WTC11 (cell line): ENCODE measurements around the gene PLEKHB1. TPM values are rescaled to one million over a fixed set of nuclear protein-coding genes. Genes with fewer than 3 reads are reported as not detected.

ENCODE experiments used
- ATAC-seq: fragments of 200-7000 bp; cut with Tn5 transposase; 2 replicates; pipeline ENCODE4 v1.10.0; 2021; ENCODE audit warnings: mild to moderate bottlenecking, moderate library complexity
- CTCF ChIA-PET: fragments of 300-600 bp; sonication (Branson Sonifier 250); formaldehyde crosslinking; loops from one replicate; lab custom pipeline; 2021; ENCODE audit warnings: antibody characterized with exemption; lab: Charles Lee
- POLR2A ChIA-PET: fragments of 350-600 bp; sonication (Branson Sonifier 250); formaldehyde crosslinking; loops from one replicate; lab custom pipeline; 2021; ENCODE audit warnings: antibody characterized with exemption; lab: Charles Lee
- DNase-seq: peaks from one replicate; pipeline ENCODE4 v3.0.0; 2021; ENCODE audit warnings: low spot score
- H3K27ac Mint-ChIP-seq: 2 replicates; pipeline ENCODE4 v1.8.0; 2021; ENCODE audit warnings: mixed read lengths
- H3K27me3 Mint-ChIP-seq: 2 replicates; pipeline ENCODE4 v1.8.0; 2021; ENCODE audit warnings: low read depth, mild to moderate bottlenecking, moderate library complexity, mixed read lengths
- H3K36me3 Mint-ChIP-seq: 2 replicates; pipeline ENCODE4 v1.8.0; 2021; ENCODE audit warnings: mixed read lengths
- H3K4me1 Mint-ChIP-seq: 2 replicates; pipeline ENCODE4 v1.8.0; 2022; ENCODE audit warnings: mixed read lengths
- H3K4me3 Mint-ChIP-seq: 2 replicates; pipeline ENCODE4 v1.8.0; 2021; ENCODE audit warnings: mild to moderate bottlenecking, moderate library complexity, mixed read lengths
- H3K9me3 Mint-ChIP-seq: 2 replicates; pipeline ENCODE4 v1.8.0; 2021; ENCODE audit warnings: mixed read lengths
- AFF4 ChIP-seq: sonication (generic); formaldehyde crosslinking; IDR thresholded peaks from 2 replicates; pipeline ENCODE4 v1.8.1; 2023; ENCODE audit warnings: mild to moderate bottlenecking, missing genetic modification reagents, borderline replicate concordance
- ARID4B ChIP-seq: sonication (generic); formaldehyde crosslinking; IDR thresholded peaks from 2 replicates; pipeline ENCODE4 v1.8.0; 2023; ENCODE audit warnings: missing genetic modification reagents, mild to moderate bottlenecking, borderline replicate concordance
- FOXJ3 ChIP-seq: sonication (generic); formaldehyde crosslinking; IDR thresholded peaks from 2 replicates; pipeline ENCODE4 v1.9.0; 2021; ENCODE audit warnings: missing genetic modification reagents, mild to moderate bottlenecking, borderline replicate concordance
- FOXP4 ChIP-seq: sonication (generic); formaldehyde crosslinking; IDR thresholded peaks from 2 replicates; pipeline ENCODE4 v1.8.0; 2022; ENCODE audit warnings: mild to moderate bottlenecking, missing genetic modification reagents
- GTF2I ChIP-seq: fragments of 250-450 bp; sonication (Bioruptor Pico); conservative IDR thresholded peaks from 2 replicates; pipeline ENCODE4 v1.4.0; 2021; ENCODE audit warnings: mild to moderate bottlenecking
- HMGXB4 ChIP-seq: sonication (generic); formaldehyde crosslinking; IDR thresholded peaks from 2 replicates; pipeline ENCODE4 v1.8.1; 2023; ENCODE audit warnings: mild to moderate bottlenecking, moderate library complexity, missing genetic modification reagents
- KAT7 ChIP-seq: sonication (generic); formaldehyde crosslinking; IDR thresholded peaks from 2 replicates; pipeline ENCODE4 v1.8.1; 2023; ENCODE audit warnings: missing genetic modification reagents, mild to moderate bottlenecking, borderline replicate concordance
- NR2C2 ChIP-seq: sonication (generic); formaldehyde crosslinking; IDR thresholded peaks from 2 replicates; pipeline ENCODE4 v1.8.0; 2022; ENCODE audit warnings: mild to moderate bottlenecking, missing genetic modification reagents
- PREB ChIP-seq: sonication (generic); formaldehyde crosslinking; IDR thresholded peaks from 2 replicates; pipeline ENCODE4 v1.8.1; 2022; ENCODE audit warnings: mild to moderate bottlenecking, missing genetic modification reagents, moderate library complexity, borderline replicate concordance
- SP1 ChIP-seq: sonication (generic); formaldehyde crosslinking; conservative IDR thresholded peaks from 2 replicates; pipeline ENCODE4 v1.8.1; 2022; ENCODE audit warnings: missing genetic modification reagents
- USF1 ChIP-seq: sonication (generic); formaldehyde crosslinking; IDR thresholded peaks from 2 replicates; pipeline ENCODE4 v1.8.0; 2022; ENCODE audit warnings: mild to moderate bottlenecking, missing genetic modification reagents
- ZBTB21 ChIP-seq: sonication (generic); formaldehyde crosslinking; IDR thresholded peaks from 2 replicates; pipeline ENCODE4 v1.8.1; 2023; ENCODE audit warnings: mild to moderate bottlenecking, missing genetic modification reagents, borderline replicate concordance
- ZNF281 ChIP-seq: sonication (generic); formaldehyde crosslinking; IDR thresholded peaks from 2 replicates; pipeline ENCODE4 v1.8.0; 2023; ENCODE audit warnings: mild to moderate bottlenecking, missing genetic modification reagents
- total RNA-seq: library from RNA; stranded (reverse); gene quantifications from 3 replicates; pipeline ENCODE4 v1.2.3, GENCODE V29; 2021

PLEKHB1 gene
- total RNA-seq, 1 experiment from 2014 or later = 12.0 TPM

GRCh38 chr11:73645121-73645969 is 1.0 kb upstream of the PLEKHB1 start (continued):
- TF ChIP-seq AFF4 (CRISPR knock-in tag) (no peak), FOXP4 (CRISPR knock-in tag) (no peak), FOXJ3 (no peak), HMGXB4 (CRISPR knock-in tag) (no peak), ARID4B (CRISPR knock-in tag) (no peak)

GRCh38 chr11:73647459-73648100 is 1.2 kb downstream of the PLEKHB1 start:
- TF ChIP-seq NR2C2 (CRISPR knock-in tag) (no peak), PREB (CRISPR knock-in tag) (no peak), GTF2I (CRISPR knock-in tag) (peak; percentile 86), USF1 (CRISPR knock-in tag) (0 out of 2 replicates have a peak, but pooled peaks have one; percentile 11), ZBTB21 (CRISPR knock-in tag) (0 out of 2 replicates have a peak, but pooled peaks have one; percentile 29), KAT7 (CRISPR knock-in tag) (no peak), SP1 (CRISPR knock-in tag) (peak; percentile 87), ZNF281 (CRISPR knock-in tag) (peak; percentile 81; the same call in 1 of the 2 replicates)
- TF ChIP-seq, all 79 proteins: peak for 5
- Mint-ChIP-seq H3K27ac (0 out of 2 replicates have a peak overlapping the region, but pooled peaks have one; percentile 27), H3K36me3 (no peaks in the 10 kb centered on the region), H3K9me3 (no peaks in the 10 kb centered on the region), H3K27me3 (peaks cover 96% of the 10 kb centered on the region), H3K4me1 (peaks cover 45% of the 10 kb centered on the region), H3K4me3 (peak overlapping the region; percentile 87)
- POLR2A ChIA-PET = interaction anchor here (0.5 to 1.6 kb wide), 3 partner anchors 17 to 113 kb away, joined by 3 to 11 read pairs (median 4); partner anchors contain the start of gene RAB6A
- CTCF ChIA-PET = interaction anchor here (1.1 to 8.9 kb wide), 10 partner anchors 14 to 341 kb away, joined by 3 to 104 read pairs (median 8); no protein-coding TSS in a partner anchor
- ATAC-seq (peak; percentile 78), DNase-seq (peak; percentile 96)
